Mononuclear cell (primary cell): ENCODE measurements around the gene FITM1. TPM values are rescaled to one million over a fixed set of nuclear protein-coding genes. Genes with fewer than 3 reads are reported as not detected.
A peak's percentile ranks its signal among the peaks of the same experiment; 100 is the strongest.

ENCODE experiments used
- H3K27me3 ChIP-seq: 2 replicates; pipeline ENCODE4 v1.6.0; 2011; ENCODE audit warnings: low read length, control low read depth; ENCODE audit not compliant: insufficient read depth
- H3K4me1 ChIP-seq: 2 replicates; pipeline ENCODE4 v1.5.1; 2011; ENCODE audit warnings: mild to moderate bottlenecking, low read length, control low read depth; ENCODE audit not compliant: insufficient read depth
- H3K4me3 ChIP-seq: 2 replicates; pipeline ENCODE4 v1.5.1; 2011; ENCODE audit warnings: mild to moderate bottlenecking, low read length, moderate library complexity
- H3K9me3 ChIP-seq: 2 replicates; pipeline ENCODE4 v1.5.1; 2011; ENCODE audit warnings: low read depth, mild to moderate bottlenecking, control low read depth, low read length
- total RNA-seq: library from RNA; depleted of rRNA; stranded (reverse); fragments of >200 nt; gene quantifications from one replicate; pipeline ENCODE4 v1.2.3, GENCODE V29; 2012

Gene FITM1
- total RNA-seq, 1 donor, result 0.42 TPM

- H3K4me3 ChIP-seq, result peak overlapping the region; percentile 26
- no peaks in the 10 kb centered on the region for H3K9me3 ChIP-seq
- no peaks in the 10 kb centered on the region for H3K27me3 ChIP-seq
- peaks cover 30% of the 10 kb centered on the region for H3K4me1 ChIP-seq
Measured at GRCh38 chr14:24172261-24172860, 41.9 kb downstream of the FITM1 start.

- Histone ChIP-seq H3K4me1 (peaks cover 27% of the 10 kb centered on the region), H3K4me3 (no peak overlapping the region), H3K9me3 (no peaks in the 10 kb centered on the region), H3K27me3 (no peaks in the 10 kb centered on the region)
Measured at GRCh38 chr14:24172871-24173281, 42.4 kb downstream of the FITM1 start.

GRCh38 chr14:24176599-24176998, 46.1 kb downstream of the FITM1 start:
- no peak overlapping the region for H3K4me3 ChIP-seq
- no peaks in the 10 kb centered on the region for H3K9me3 ChIP-seq
- H3K27me3 ChIP-seq, result no peaks in the 10 kb centered on the region
- peaks cover 11% of the 10 kb centered on the region for H3K4me1 ChIP-seq

- H3K4me3 ChIP-seq, result no peak overlapping the region
Measured at GRCh38 chr14:24177041-24177825, 46.8 kb downstream of the FITM1 start.

GRCh38 chr14:24177891-24178290, 47.4 kb downstream of the FITM1 start:
- H3K27me3 ChIP-seq, result no peaks in the 10 kb centered on the region
- no peaks in the 10 kb centered on the region for H3K9me3 ChIP-seq
- H3K4me1 ChIP-seq, result no peaks in the 10 kb centered on the region
- H3K4me3 ChIP-seq, result no peak overlapping the region

More at GRCh38 chr14:24177041-24177825, 46.8 kb downstream of the FITM1 start:
- H3K27me3 ChIP-seq, result no peaks in the 10 kb centered on the region
- peaks cover 5% of the 10 kb centered on the region for H3K4me1 ChIP-seq
- H3K9me3 ChIP-seq, result no peaks in the 10 kb centered on the region

GRCh38 chr14:24178399-24179178, 48.1 kb downstream of the FITM1 start:
- H3K4me3 ChIP-seq, result no peak overlapping the region
- H3K27me3 ChIP-seq, result no peaks in the 10 kb centered on the region
- H3K4me1 ChIP-seq, result no peaks in the 10 kb centered on the region
- no peaks in the 10 kb centered on the region for H3K9me3 ChIP-seq

GRCh38 chr14:24179294-24179960, 49.0 kb downstream of the FITM1 start:
- H3K27me3 ChIP-seq, result no peaks in the 10 kb centered on the region
- no peak overlapping the region for H3K4me3 ChIP-seq
- no peaks in the 10 kb centered on the region for H3K4me1 ChIP-seq
- no peaks in the 10 kb centered on the region for H3K9me3 ChIP-seq

- no peaks in the 10 kb centered on the region for H3K9me3 ChIP-seq
- no peaks in the 10 kb centered on the region for H3K27me3 ChIP-seq
- no peak overlapping the region for H3K4me3 ChIP-seq
- H3K4me1 ChIP-seq, result no peaks in the 10 kb centered on the region
Measured at GRCh38 chr14:24179961-24180796, 49.7 kb downstream of the FITM1 start.

- H3K9me3 ChIP-seq, result no peaks in the 10 kb centered on the region
- no peak overlapping the region for H3K4me3 ChIP-seq
Measured at GRCh38 chr14:24181371-24182077, 51.1 kb downstream of the FITM1 start.

More at GRCh38 chr14:24181371-24182077, 51.1 kb downstream of the FITM1 start:
- no peaks in the 10 kb centered on the region for H3K27me3 ChIP-seq
- no peaks in the 10 kb centered on the region for H3K4me1 ChIP-seq

Other genes starting within 250 kb of the FITM1 start
- 14.1 TPM for gene DHRS4, start 176.9 kb upstream of the FITM1 start, total RNA-seq
- gene DHRS4L2, start 141.7 kb upstream of the FITM1 start, total RNA-seq, result 5.6 TPM
- 0.52 TPM for gene CARMIL3, start 78.7 kb upstream of the FITM1 start, total RNA-seq
- gene CPNE6, start 59.1 kb upstream of the FITM1 start, total RNA-seq, result not detected
- gene PCK2, start 36.3 kb upstream of the FITM1 start, total RNA-seq, result 4.6 TPM
- 59.1 TPM for gene DCAF11, start 15.9 kb upstream of the FITM1 start, total RNA-seq
- 1.2 TPM for gene NRL, start 15.7 kb upstream of the FITM1 start, total RNA-seq
- gene PSME1, start 5.5 kb downstream of the FITM1 start, total RNA-seq, result 218 TPM
- 4.1 TPM for gene EMC9, start 10.9 kb downstream of the FITM1 start, total RNA-seq
- gene PSME2, start 16.0 kb downstream of the FITM1 start, total RNA-seq, result 78.9 TPM
- 38.4 TPM for gene RNF31, start 16.8 kb downstream of the FITM1 start, total RNA-seq
- 126 TPM for gene IRF9, start 30.6 kb downstream of the FITM1 start, total RNA-seq
- 22.7 TPM for gene REC8, start 41.4 kb downstream of the FITM1 start, total RNA-seq
- gene IPO4, start 58.2 kb downstream of the FITM1 start, total RNA-seq, result 13.3 TPM
- 13.6 TPM for gene TM9SF1, start 64.8 kb downstream of the FITM1 start, total RNA-seq
- gene TSSK4, start 75.0 kb downstream of the FITM1 start, total RNA-seq, result 0.31 TPM
- gene CHMP4A, start 82.8 kb downstream of the FITM1 start, total RNA-seq, result 90.8 TPM
- 4.5 TPM for gene MDP1, start 85.4 kb downstream of the FITM1 start, total RNA-seq
- gene NEDD8, start 101.7 kb downstream of the FITM1 start, total RNA-seq, result 51.2 TPM
- 31.1 TPM for gene GMPR2, start 102.3 kb downstream of the FITM1 start, total RNA-seq
- gene TINF2, start 112.0 kb downstream of the FITM1 start, total RNA-seq, result 70.7 TPM
- gene TGM1, start 132.5 kb downstream of the FITM1 start, total RNA-seq, result 4.2 TPM
- 25.1 TPM for gene RABGGTA, start 140.9 kb downstream of the FITM1 start, total RNA-seq
- gene DHRS1, start 169.1 kb downstream of the FITM1 start, total RNA-seq, result 10.4 TPM
- gene NOP9, start 169.2 kb downstream of the FITM1 start, total RNA-seq, result 11.2 TPM
- gene CIDEB, start 177.3 kb downstream of the FITM1 start, total RNA-seq, result 14.4 TPM
- gene LTB4R2, start 179.5 kb downstream of the FITM1 start, total RNA-seq, result 12.6 TPM
- gene LTB4R, start 180.8 kb downstream of the FITM1 start, total RNA-seq, result 12.5 TPM
- gene ADCY4, start 204.4 kb downstream of the FITM1 start, total RNA-seq, result 2.3 TPM
- 9.9 TPM for gene RIPK3, start 209.3 kb downstream of the FITM1 start, total RNA-seq
- 0.10 TPM for gene NFATC4, start 237.5 kb downstream of the FITM1 start, total RNA-seq